A673 (cell line): ENCODE results near the gene KIAA1549. TPM values are rescaled to one million over a fixed set of nuclear protein-coding genes. Genes with fewer than 3 reads are reported as not detected.

ENCODE experiments used
- BruUV-seq: library from RNA; stranded (reverse); fragments of 400-500 nt; replicated peaks from 2 replicates; lab custom pipeline; 2021; lab: Mats Ljungman, UMichigan
- CTCF ChIA-PET: fragments of 300-600 bp; sonication (Branson Sonifier 250); formaldehyde crosslinking; loops from one replicate; lab custom pipeline; 2022; ENCODE audit warnings: antibody characterized with exemption; lab: Charles Lee
- POLR2A ChIA-PET: fragments of 300-600 bp; sonication (Branson Sonifier 250); formaldehyde crosslinking; loops from one replicate; lab custom pipeline; 2022; ENCODE audit warnings: antibody characterized with exemption; ENCODE audit not compliant: low non-redundant PET; lab: Charles Lee
- DNase-seq: peaks from one replicate; pipeline ENCODE4 v3.0.0-alpha.2; 2015; ENCODE audit warnings: low spot score
- H3K27ac ChIP-seq: fragments of 200-600 bp; sonication (generic); 2 replicates; pipeline ENCODE4 v1.5.1; 2016; ENCODE audit warnings: mixed run types, low read depth, mild to moderate bottlenecking, mixed read lengths, antibody characterized with exemption, low read length; ENCODE audit not compliant: poor library complexity, severe bottlenecking
- H3K27me3 ChIP-seq: fragments of 200-600 bp; sonication (generic); replicated peaks from 2 replicates; pipeline ENCODE4 v1.6.1; 2017; ENCODE audit warnings: mixed run types, low read depth, mild to moderate bottlenecking, mixed read lengths, antibody characterized with exemption, low read length; ENCODE audit not compliant: insufficient read depth, poor library complexity
- H3K36me3 ChIP-seq: fragments of 200-600 bp; sonication (generic); 2 replicates; pipeline ENCODE4 v1.6.1; 2016; ENCODE audit warnings: mixed run types, mild to moderate bottlenecking, mixed read lengths, antibody characterized with exemption, low read length; ENCODE audit not compliant: insufficient read depth, poor library complexity, severe bottlenecking
- H3K4me1 ChIP-seq: fragments of 200-600 bp; sonication (generic); 2 replicates; pipeline ENCODE4 v1.6.1; 2017; ENCODE audit warnings: mixed run types, mild to moderate bottlenecking, mixed read lengths, antibody characterized with exemption, low read length; ENCODE audit not compliant: insufficient read depth, poor library complexity, severe bottlenecking
- H3K4me3 ChIP-seq: fragments of 200-600 bp; sonication (generic); 2 replicates; pipeline ENCODE4 v1.5.1; 2016; ENCODE audit warnings: low read depth, mixed run types, mild to moderate bottlenecking, mixed read lengths, low read length; ENCODE audit not compliant: poor library complexity, severe bottlenecking
- H3K9me3 ChIP-seq: fragments of 200-600 bp; sonication (generic); 2 replicates; pipeline ENCODE4 v1.6.1; 2016; ENCODE audit warnings: mixed run types, low read depth, mild to moderate bottlenecking, mixed read lengths, antibody characterized with exemption, low read length; ENCODE audit not compliant: poor library complexity, severe bottlenecking
- EZH2 ChIP-seq: fragments of 200-600 bp; sonication (generic); IDR thresholded peaks from 2 replicates; pipeline ENCODE4 v1.6.1; 2017; ENCODE audit warnings: borderline replicate concordance, low read depth, mild to moderate bottlenecking, mixed read lengths, antibody characterized with exemption, low read length; ENCODE audit not compliant: poor library complexity, severe bottlenecking
- intact Hi-C: fragments of 100-400 bp; cut with micrococcal nuclease; formaldehyde crosslinking; loops from one replicate; pipeline ENCODE4 v1.10.0; 2022; ENCODE audit not compliant: unreplicated experiment
- total RNA-seq: library from RNA; stranded (reverse); gene quantifications from 2 replicates; pipeline ENCODE4 v1.2.3, GENCODE V29; 2021
- TF ChIP-seq, protein P1 (sequence below): fragments of 300-800, 200-600 bp; sonication (generic); conservative IDR thresholded peaks from 2 replicates; pipeline ENCODE4 v1.5.1; 2017; ENCODE audit warnings: low read depth, mild to moderate bottlenecking, antibody characterized with exemption, low read length, moderate library complexity, mixed read lengths

KIAA1549 gene
- total RNA-seq, 1 experiment from 2014 or later = 2.5 TPM

DNA sequence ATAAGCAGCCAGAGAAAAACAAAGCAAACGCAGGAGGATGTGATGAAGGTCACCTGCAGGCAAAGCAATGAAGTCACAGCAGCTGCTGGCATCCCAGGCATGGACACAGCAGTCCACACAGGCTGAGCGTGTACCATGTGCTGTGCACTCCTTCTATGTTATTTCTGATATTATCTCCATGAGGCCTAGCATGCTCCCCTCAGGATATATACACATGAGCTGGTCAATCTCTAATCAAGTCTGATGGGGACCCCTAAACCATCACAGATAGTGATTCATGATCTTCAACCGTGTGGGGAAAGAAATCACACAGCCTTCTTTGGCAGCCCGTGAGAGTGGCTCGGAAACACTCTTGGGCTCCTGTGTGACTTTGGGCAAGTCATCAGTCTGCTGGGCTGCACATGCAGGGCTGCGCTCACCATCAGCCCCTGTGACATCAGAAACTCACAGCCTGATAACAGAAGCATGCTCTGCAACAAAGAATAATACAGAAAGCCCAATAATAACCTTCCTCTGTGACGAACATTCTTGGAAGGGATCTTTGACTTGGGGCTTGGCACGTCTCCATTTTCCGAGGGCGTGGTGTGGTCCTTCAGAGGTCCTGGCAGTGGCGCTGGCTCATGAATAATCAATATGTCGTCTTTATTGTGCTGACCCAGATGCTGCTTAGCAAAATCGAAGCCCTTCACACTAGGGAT is 100.2 kb downstream of the KIAA1549 start:
- DNase-seq = no peak
- H3K27ac ChIP-seq = no peak overlapping the region
- no peaks in the 10 kb centered on the region for H3K27me3 ChIP-seq
- H3K9me3 ChIP-seq = no peaks in the 10 kb centered on the region
- CTCF ChIA-PET = no interaction called here
- intact Hi-C loops = no loop called here
- H3K36me3 ChIP-seq = no peaks in the 10 kb centered on the region
- H3K4me1 ChIP-seq = no peaks in the 10 kb centered on the region
- POLR2A ChIA-PET = no interaction called here
- H3K4me3 ChIP-seq = no peak overlapping the region
- no TSS peak for BruUV-seq
- TF ChIP-seq EZH2 = no peak
- TF ChIP-seq, protein P1, sequence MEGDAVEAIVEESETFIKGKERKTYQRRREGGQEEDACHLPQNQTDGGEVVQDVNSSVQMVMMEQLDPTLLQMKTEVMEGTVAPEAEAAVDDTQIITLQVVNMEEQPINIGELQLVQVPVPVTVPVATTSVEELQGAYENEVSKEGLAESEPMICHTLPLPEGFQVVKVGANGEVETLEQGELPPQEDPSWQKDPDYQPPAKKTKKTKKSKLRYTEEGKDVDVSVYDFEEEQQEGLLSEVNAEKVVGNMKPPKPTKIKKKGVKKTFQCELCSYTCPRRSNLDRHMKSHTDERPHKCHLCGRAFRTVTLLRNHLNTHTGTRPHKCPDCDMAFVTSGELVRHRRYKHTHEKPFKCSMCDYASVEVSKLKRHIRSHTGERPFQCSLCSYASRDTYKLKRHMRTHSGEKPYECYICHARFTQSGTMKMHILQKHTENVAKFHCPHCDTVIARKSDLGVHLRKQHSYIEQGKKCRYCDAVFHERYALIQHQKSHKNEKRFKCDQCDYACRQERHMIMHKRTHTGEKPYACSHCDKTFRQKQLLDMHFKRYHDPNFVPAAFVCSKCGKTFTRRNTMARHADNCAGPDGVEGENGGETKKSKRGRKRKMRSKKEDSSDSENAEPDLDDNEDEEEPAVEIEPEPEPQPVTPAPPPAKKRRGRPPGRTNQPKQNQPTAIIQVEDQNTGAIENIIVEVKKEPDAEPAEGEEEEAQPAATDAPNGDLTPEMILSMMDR = no peak

GRCh38 chr7:138879356-138879755 is 101.8 kb downstream of the KIAA1549 start:
- intact Hi-C loops = no loop called here
- Histone ChIP-seq H3K36me3 (no peaks in the 10 kb centered on the region), H3K4me3 (no peak overlapping the region), H3K9me3 (no peaks in the 10 kb centered on the region), H3K4me1 (no peaks in the 10 kb centered on the region), H3K27me3 (no peaks in the 10 kb centered on the region), H3K27ac (no peak overlapping the region)
- TF ChIP-seq, protein P1 = no peak
- no peak for TF ChIP-seq EZH2
- ChIA-PET POLR2A (no interaction called here), CTCF (no interaction called here)
- no TSS peak for BruUV-seq
- no peak for DNase-seq

- ChIA-PET CTCF (no interaction called here), POLR2A (no interaction called here)
- H3K27me3 ChIP-seq = no peaks in the 10 kb centered on the region
- no peak overlapping the region for H3K4me3 ChIP-seq
- no peak for DNase-seq
- H3K27ac ChIP-seq = no peak overlapping the region
- H3K9me3 ChIP-seq = no peaks in the 10 kb centered on the region
- intact Hi-C loops = no loop called here
- no peaks in the 10 kb centered on the region for H3K4me1 ChIP-seq
- no peak for TF ChIP-seq EZH2
- TF ChIP-seq, protein P1 = no peak
- no TSS peak for BruUV-seq
- H3K36me3 ChIP-seq = no peaks in the 10 kb centered on the region
Observed at GRCh38 chr7:138878856-138879255, 102.3 kb downstream of the KIAA1549 start.
